ENCODE results near the gene ASTN2. TPM values are rescaled to one million over a fixed set of nuclear protein-coding genes. Genes with fewer than 3 reads are reported as not detected.

ASTN2 gene, protein sequence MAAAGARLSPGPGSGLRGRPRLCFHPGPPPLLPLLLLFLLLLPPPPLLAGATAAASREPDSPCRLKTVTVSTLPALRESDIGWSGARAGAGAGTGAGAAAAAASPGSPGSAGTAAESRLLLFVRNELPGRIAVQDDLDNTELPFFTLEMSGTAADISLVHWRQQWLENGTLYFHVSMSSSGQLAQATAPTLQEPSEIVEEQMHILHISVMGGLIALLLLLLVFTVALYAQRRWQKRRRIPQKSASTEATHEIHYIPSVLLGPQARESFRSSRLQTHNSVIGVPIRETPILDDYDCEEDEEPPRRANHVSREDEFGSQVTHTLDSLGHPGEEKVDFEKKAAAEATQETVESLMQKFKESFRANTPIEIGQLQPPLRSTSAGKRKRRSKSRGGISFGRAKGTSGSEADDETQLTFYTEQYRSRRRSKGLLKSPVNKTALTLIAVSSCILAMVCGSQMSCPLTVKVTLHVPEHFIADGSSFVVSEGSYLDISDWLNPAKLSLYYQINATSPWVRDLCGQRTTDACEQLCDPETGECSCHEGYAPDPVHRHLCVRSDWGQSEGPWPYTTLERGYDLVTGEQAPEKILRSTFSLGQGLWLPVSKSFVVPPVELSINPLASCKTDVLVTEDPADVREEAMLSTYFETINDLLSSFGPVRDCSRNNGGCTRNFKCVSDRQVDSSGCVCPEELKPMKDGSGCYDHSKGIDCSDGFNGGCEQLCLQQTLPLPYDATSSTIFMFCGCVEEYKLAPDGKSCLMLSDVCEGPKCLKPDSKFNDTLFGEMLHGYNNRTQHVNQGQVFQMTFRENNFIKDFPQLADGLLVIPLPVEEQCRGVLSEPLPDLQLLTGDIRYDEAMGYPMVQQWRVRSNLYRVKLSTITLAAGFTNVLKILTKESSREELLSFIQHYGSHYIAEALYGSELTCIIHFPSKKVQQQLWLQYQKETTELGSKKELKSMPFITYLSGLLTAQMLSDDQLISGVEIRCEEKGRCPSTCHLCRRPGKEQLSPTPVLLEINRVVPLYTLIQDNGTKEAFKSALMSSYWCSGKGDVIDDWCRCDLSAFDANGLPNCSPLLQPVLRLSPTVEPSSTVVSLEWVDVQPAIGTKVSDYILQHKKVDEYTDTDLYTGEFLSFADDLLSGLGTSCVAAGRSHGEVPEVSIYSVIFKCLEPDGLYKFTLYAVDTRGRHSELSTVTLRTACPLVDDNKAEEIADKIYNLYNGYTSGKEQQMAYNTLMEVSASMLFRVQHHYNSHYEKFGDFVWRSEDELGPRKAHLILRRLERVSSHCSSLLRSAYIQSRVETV (N-terminal part only)
- polyA plus RNA-seq (2011; rRNA removed) (10.7 and 12.8 TPM in 2 replicates), polyA minus RNA-seq (2011; rRNA and poly(A)+ RNA removed) (14.8 and 18.7 TPM in 2 replicates)

DNA sequence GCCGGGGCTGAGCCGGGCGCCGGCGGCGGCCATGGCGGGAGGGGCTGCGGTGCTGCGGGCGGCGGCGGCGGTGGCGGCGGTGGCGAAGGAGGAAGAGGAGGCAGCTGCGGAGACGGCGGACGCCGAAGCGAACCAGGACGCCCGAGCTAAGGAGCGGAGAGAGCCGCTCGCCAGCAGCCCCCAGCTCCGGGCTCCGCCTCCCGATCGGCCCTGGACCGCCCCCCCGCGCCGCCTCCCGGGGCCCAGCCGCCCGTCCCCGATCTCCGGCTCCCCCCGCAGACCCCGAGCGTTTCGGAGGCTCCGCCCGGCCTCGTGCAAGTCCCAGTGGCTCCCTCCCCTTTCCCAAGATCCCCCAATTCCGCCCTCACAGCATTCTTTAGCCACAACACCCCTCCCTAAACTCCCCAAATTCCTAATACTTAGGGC, at the start of gene ASTN2:
Gene ASTN2 (minus strand): TSS at position 152 of the 426 bp plus-strand sequence. CDS start 119 bp downstream, at position 33.
- CTCF ChIA-PET = interaction anchor here (0.5 kb wide), 1 partner anchor 49 kb away, joined by 4 read pairs; no protein-coding TSS in a partner anchor
- Histone ChIP-seq H3K27me3 (ENCODE audit: control insufficient read depth, insufficient read depth, low read length) (peaks cover 32% of the 10 kb centered on the region), H3K4me3 (ENCODE audit: low read depth, low read length) (peak within 1 kb of the TSS; percentile 32), H3K36me3 (ENCODE audit: control insufficient read depth, insufficient read depth, low read length) (no peaks in the 10 kb centered on the region)
- POLR2A ChIA-PET = no interaction called here
- no peak for DNase-seq (ENCODE audit: low read depth)
- TF ChIP-seq, protein P1, sequence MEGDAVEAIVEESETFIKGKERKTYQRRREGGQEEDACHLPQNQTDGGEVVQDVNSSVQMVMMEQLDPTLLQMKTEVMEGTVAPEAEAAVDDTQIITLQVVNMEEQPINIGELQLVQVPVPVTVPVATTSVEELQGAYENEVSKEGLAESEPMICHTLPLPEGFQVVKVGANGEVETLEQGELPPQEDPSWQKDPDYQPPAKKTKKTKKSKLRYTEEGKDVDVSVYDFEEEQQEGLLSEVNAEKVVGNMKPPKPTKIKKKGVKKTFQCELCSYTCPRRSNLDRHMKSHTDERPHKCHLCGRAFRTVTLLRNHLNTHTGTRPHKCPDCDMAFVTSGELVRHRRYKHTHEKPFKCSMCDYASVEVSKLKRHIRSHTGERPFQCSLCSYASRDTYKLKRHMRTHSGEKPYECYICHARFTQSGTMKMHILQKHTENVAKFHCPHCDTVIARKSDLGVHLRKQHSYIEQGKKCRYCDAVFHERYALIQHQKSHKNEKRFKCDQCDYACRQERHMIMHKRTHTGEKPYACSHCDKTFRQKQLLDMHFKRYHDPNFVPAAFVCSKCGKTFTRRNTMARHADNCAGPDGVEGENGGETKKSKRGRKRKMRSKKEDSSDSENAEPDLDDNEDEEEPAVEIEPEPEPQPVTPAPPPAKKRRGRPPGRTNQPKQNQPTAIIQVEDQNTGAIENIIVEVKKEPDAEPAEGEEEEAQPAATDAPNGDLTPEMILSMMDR (IDR thresholded peaks at IDR 0.05; ENCODE audit: insufficient read depth, low read depth, low read length) = no peak

DNA sequence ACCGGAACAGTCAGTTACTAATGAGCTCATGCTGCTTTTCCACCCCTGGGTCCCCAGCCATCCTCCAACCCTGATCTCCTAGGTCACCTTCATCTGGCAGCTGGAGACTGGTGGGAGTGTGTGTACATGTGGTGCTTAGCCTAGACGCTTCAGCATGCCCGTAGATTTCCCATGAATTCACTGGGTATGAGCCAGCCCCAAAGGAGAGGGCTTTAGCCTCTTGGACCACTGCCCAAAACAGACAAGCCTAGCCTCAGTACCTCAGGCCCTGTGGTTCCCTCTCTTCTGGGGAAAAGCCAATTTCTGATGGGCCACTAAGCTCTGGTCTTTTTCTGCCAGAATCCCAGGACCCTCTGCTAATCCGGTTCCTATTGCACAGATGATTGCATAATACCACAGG, 48.0 kb upstream of the ASTN2 start:
- no peak overlapping the region for H3K4me3 ChIP-seq (ENCODE audit: low read depth, low read length)
- no peaks in the 10 kb centered on the region for H3K27me3 ChIP-seq (ENCODE audit: control insufficient read depth, insufficient read depth, low read length)
- no peaks in the 10 kb centered on the region for H3K36me3 ChIP-seq (ENCODE audit: control insufficient read depth, insufficient read depth, low read length)
- POLR2A ChIA-PET = no interaction called here
- TF ChIP-seq, protein P1 (IDR thresholded peaks at IDR 0.05; ENCODE audit: insufficient read depth, low read depth, low read length) = no peak
- CTCF ChIA-PET = interaction anchor here (0.7 to 1.0 kb wide), 2 partner anchors 23 to 24 kb away, joined by 3 read pairs; no protein-coding TSS in a partner anchor
- no peak for DNase-seq (ENCODE audit: low read depth)

DNA sequence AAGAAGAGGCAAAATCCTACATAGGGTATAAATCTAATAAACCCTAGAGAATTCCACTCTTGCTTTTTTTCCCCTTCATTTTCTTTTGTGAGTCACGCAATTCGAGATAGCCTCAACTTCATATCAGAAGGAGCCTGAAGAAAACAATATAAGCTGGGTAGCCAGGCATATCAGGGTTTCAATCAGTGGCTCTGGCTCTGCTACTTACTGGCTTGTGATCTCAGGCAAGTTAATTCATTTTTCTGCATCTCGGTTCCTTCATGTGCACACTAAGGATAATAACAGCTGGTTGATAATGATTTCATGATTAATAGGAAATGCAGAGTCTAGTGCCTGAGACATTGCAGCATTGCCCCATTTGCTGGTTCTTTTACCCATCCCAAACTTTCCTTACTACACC, 46.5 kb upstream of the ASTN2 start:
- CTCF ChIA-PET = no interaction called here
- H3K36me3 ChIP-seq (ENCODE audit: control insufficient read depth, insufficient read depth, low read length) = no peaks in the 10 kb centered on the region

GRCh38 chr9:117460743-117461142, 45.9 kb upstream of the ASTN2 start:
- TF ChIP-seq, protein P1 (IDR thresholded peaks at IDR 0.05; ENCODE audit: insufficient read depth, low read depth, low read length) = no peak
- Histone ChIP-seq H3K27me3 (ENCODE audit: control insufficient read depth, insufficient read depth, low read length) (no peaks in the 10 kb centered on the region), H3K36me3 (ENCODE audit: control insufficient read depth, insufficient read depth, low read length) (no peaks in the 10 kb centered on the region), H3K4me3 (ENCODE audit: low read depth, low read length) (no peak overlapping the region)
- DNase-seq (ENCODE audit: low read depth) = no peak
- POLR2A ChIA-PET = no interaction called here
- CTCF ChIA-PET = no interaction called here

More for the DNA sequence above, 46.5 kb upstream of the ASTN2 start:
- POLR2A ChIA-PET = no interaction called here
- no peak for DNase-seq (ENCODE audit: low read depth)
- TF ChIP-seq, protein P1 (IDR thresholded peaks at IDR 0.05; ENCODE audit: insufficient read depth, low read depth, low read length) = no peak
- H3K27me3 ChIP-seq (ENCODE audit: control insufficient read depth, insufficient read depth, low read length) = no peaks in the 10 kb centered on the region
- H3K4me3 ChIP-seq (ENCODE audit: low read depth, low read length) = no peak overlapping the region
